ENCODE results near the gene RPL3. TPM values are rescaled to one million over a fixed set of nuclear protein-coding genes. Genes with fewer than 3 reads are reported as not detected.

The RPL3 gene
- total and polyA plus RNA-seq, 2 of the 4 experiments (the other 2 are of a cell fraction) = 2,871 to 3,312 TPM

DNA sequence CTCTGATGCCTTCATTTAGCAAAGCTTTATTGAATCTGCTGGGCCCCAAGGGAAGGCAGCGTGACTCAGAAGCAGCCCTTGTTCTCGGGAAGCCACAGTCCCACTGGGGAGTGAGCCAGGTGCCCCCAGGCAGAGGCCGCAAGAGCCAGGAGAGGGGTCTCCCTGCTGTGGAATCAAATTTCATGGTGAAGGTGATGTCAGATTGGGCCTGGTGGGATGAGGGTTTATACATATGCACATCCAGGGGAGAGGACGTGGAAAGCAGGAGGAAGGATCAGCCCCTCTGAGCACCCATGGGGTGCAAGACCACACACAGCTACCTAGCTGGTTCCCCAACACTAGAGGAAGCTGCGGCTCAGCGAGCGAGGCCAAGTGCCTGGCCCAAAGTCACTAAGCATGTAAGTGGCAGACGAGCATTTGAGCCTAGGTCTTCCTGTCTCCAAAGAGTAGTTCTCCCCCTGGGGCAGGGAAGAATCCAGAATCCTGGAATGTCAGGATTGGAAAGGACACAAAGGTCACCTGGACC is 32.3 kb upstream of the RPL3 start:
- Histone ChIP-seq H3K9ac (ENCODE audit: low read depth, low read length) (no peak overlapping the region), H3K4me1 (ENCODE audit: control insufficient read depth, insufficient read depth, low read length) (peaks cover 15% of the 10 kb centered on the region), H2BK120ac (ENCODE audit: low read depth, low read length) (no peak overlapping the region), H2AK9ac (replicated peaks; ENCODE audit: low read depth, low read length, poor library complexity) (no peak overlapping the region), H3K23ac (ENCODE audit: low read depth, low read length) (no peak overlapping the region), H3K27ac (ENCODE audit: insufficient read depth, low read length) (no peak overlapping the region), H2BK5ac (ENCODE audit: low read depth, low read length, poor library complexity, severe bottlenecking) (no peak overlapping the region), H4K8ac (ENCODE audit: low read depth in 2 of 2, low read length in 2 of 2) (no peak overlapping the region), H3K18ac (ENCODE audit: low read depth, low read length) (no peak overlapping the region), H3K14ac (replicated peaks; ENCODE audit: low read depth, low read length) (no peak overlapping the region), H3K4me2 (ENCODE audit: low read depth, low read length) (no peak overlapping the region), H4K5ac (ENCODE audit: low read depth, low read length) (no peak overlapping the region), H2AFZ (replicated peaks; ENCODE audit: low read length, poor library complexity) (no peak overlapping the region), H3K9me3 (ENCODE audit: control insufficient read depth, insufficient read depth, low read length) (no peaks in the 10 kb centered on the region), H3K79me1 (ENCODE audit: low read depth in 1 of 2, low read length in 2 of 2) (peaks cover 9 to 26% of the 10 kb centered on the region in 2 experiments), H2BK20ac (ENCODE audit: low read depth, low read length) (no peak overlapping the region), H2BK15ac (ENCODE audit: low read depth, low read length) (no peak overlapping the region), H3K4ac (ENCODE audit: low read depth, low read length) (no peak overlapping the region), H3K27me3 (ENCODE audit: control insufficient read depth, insufficient read depth, low read length) (no peaks in the 10 kb centered on the region), H4K20me1 (ENCODE audit: insufficient read depth, low read length) (peaks cover 12% of the 10 kb centered on the region), H3K4me3 (ENCODE audit: insufficient read depth, low read depth, low read length) (no peak overlapping the region), H2AK5ac (ENCODE audit: low read depth, low read length) (peak overlapping the region; percentile 17; the same call in 1 of the 2 replicates), H4K91ac (ENCODE audit: insufficient read depth, low read depth, low read length) (no peak overlapping the region), H3K9me1 (ENCODE audit: insufficient read depth, low read length) (peaks cover 17% of the 10 kb centered on the region), H3K56ac (ENCODE audit: extremely low read depth, insufficient read depth, low read length) (no peak overlapping the region), H3K36me3 (ENCODE audit: control insufficient read depth, insufficient read depth, low read length) (no peaks in the 10 kb centered on the region)
- in situ Hi-C loops (cut with MboI; ENCODE audit: low sequenced_read_pairs) = no loop called here
- intact Hi-C loops (cut with micrococcal nuclease) = no loop called here
- WGBS, 2 experiments (ENCODE audit: extremely low coverage in 2 of 2, insufficient read length in 1 of 2) = 73% methylated on average over 6 of the region's 8 CpGs; no CpG with 5 or more reads in 1 of the 2 experiments
- ChIA-PET POLR2A (ENCODE audit: unreplicated experiment) (interaction anchor here (0.6 kb wide), 1 partner anchor 97 kb away, joined by 3 read pairs; no protein-coding TSS in a partner anchor), CTCF (interaction anchor here (0.7 to 0.9 kb wide), 2 partner anchors 8 to 163 kb away, joined by 3 to 4 read pairs; no protein-coding TSS in a partner anchor)
- dilution Hi-C loops (cut with HindIII; ENCODE audit: low sequenced_read_pairs, unreplicated experiment) = no loop called here
- no TSS peak for BruUV-seq (replicated peaks)
- TF ChIP-seq, protein P1, sequence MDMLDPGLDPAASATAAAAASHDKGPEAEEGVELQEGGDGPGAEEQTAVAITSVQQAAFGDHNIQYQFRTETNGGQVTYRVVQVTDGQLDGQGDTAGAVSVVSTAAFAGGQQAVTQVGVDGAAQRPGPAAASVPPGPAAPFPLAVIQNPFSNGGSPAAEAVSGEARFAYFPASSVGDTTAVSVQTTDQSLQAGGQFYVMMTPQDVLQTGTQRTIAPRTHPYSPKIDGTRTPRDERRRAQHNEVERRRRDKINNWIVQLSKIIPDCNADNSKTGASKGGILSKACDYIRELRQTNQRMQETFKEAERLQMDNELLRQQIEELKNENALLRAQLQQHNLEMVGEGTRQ (IDR thresholded peaks at IDR 0.05; ENCODE audit: low read depth, low read length) = no peak
- TF ChIP-seq MAFK (IDR thresholded peaks at IDR 0.05; ENCODE audit: low read depth, low read length) (no peak), POLR2A (IDR thresholded peaks at IDR 0.05; ENCODE audit: low read depth, low read length) (no peak), CTCF (conservative IDR thresholded peaks at IDR 0.05; ENCODE audit: low read depth, low read length) (no peak), NFE2L2 (IDR thresholded peaks at IDR 0.05; ENCODE audit: low read depth, low read length) (no peak)
- ATAC-seq (ENCODE audit: low read depth) (no peak), DNase-seq (peak; percentile 44)

All from IMR-90 (cell line).